GM06990 (cell line): ENCODE results near the gene NIN.
"Not testable (repeated sequence)": the region's sequence is repeated elsewhere in the genome, so short reads cannot be mapped to it uniquely, and the experiment has no call there.

Experiments
- DNase-seq: peaks from one replicate; pipeline ENCODE4 v3.0.0-alpha.2; 2011; ENCODE audit not compliant: insufficient read length; ENCODE audit errors: extremely low read depth
- H3K27me3 ChIP-seq: replicated peaks from 2 replicates; pipeline ENCODE4 v1.6.0; 2011; ENCODE audit warnings: low read length; ENCODE audit not compliant: control insufficient read depth, insufficient read depth
- H3K36me3 ChIP-seq: 2 replicates; pipeline ENCODE4 v1.5.1; 2011; ENCODE audit warnings: low read length; ENCODE audit not compliant: control insufficient read depth, insufficient read depth
- H3K4me3 ChIP-seq: replicated peaks from 2 replicates; pipeline ENCODE4 v1.5.1; 2011; ENCODE audit warnings: low read depth, mild to moderate bottlenecking, control low read depth, low read length
- CTCF ChIP-seq: IDR thresholded peaks from 2 replicates; pipeline ENCODE4 v1.5.1; 2011; ENCODE audit warnings: low read length, control low read depth, mild to moderate bottlenecking, inconsistent platforms; ENCODE audit not compliant: insufficient read depth, poor library complexity, severe bottlenecking

Gene NIN

GRCh38 chr14:50705026-50705593 is 125.9 kb downstream of the NIN start:
- H3K36me3 ChIP-seq = no peaks in the 10 kb centered on the region
- DNase-seq = no peak
- no peak overlapping the region for H3K4me3 ChIP-seq
- no peak for TF ChIP-seq CTCF
- no peaks in the 10 kb centered on the region for H3K27me3 ChIP-seq

GRCh38 chr14:50704454-50705010 is 126.4 kb downstream of the NIN start:
- Histone ChIP-seq H3K36me3 (no peaks in the 10 kb centered on the region), H3K27me3 (no peaks in the 10 kb centered on the region), H3K4me3 (no peak overlapping the region)
- TF ChIP-seq CTCF = no peak
- no peak for DNase-seq

DNA sequence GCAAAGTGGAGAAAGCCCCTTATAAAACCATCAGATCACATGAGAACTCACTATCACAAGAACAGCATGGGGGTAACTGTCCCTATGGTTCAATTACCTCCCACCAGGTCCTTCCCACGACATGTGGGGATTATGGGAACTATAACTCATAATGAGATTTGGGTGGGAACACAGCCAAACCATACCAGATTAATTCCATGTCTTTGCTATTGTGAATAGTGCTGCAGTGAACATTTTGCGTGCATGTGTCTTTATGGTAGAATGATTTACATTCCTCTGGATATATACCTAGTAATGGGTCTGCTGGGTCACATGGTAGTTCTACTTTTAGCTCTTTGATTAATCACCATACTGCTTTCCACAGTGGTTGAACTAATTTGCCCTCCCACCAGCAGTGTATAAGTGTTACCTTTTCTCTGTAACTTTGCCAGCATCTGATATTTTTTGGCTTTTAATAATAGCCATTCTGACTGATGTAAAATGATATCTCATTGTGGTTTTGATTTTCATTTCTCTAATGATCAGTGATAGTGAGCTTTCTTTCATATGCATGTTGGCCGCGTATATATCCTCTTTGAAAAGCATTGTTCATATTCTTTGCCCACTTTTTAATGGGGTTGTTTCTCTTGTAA is 133.2 kb downstream of the NIN start:
- no peak for TF ChIP-seq CTCF
- Histone ChIP-seq H3K36me3 (no peaks in the 10 kb centered on the region), H3K4me3 (no peak overlapping the region), H3K27me3 (no peaks in the 10 kb centered on the region)
- DNase-seq = no peak

DNA sequence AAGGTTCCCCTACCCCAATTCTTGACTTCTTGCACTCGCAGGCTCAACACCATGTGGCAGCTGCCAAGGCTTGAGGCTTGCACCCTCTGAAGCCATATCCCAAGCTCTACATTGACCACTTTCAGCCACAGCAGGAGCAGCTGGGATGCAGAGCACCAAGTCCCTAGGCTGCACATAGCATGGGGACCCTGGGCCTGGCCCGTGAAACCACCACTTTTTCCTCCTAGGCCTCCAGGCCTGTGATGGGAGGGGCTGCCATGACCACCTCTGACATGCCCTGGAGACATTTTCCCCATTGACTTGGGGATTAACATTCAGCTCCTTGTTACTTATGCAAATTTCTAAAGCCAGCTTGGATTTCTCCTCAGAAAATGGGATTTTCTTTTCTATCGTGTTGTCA is 136.7 kb downstream of the NIN start:
- not testable (repeated sequence) for H3K4me3 ChIP-seq, DNase-seq, H3K27me3 ChIP-seq, H3K36me3 ChIP-seq

GRCh38 chr14:50688875-50689274 is 142.1 kb downstream of the NIN start:
- TF ChIP-seq CTCF = no peak

GRCh38 chr14:50679674-50680073 is 151.3 kb downstream of the NIN start:
- H3K27me3 ChIP-seq = no peaks in the 10 kb centered on the region
- TF ChIP-seq CTCF = no peak
- no peaks in the 10 kb centered on the region for H3K36me3 ChIP-seq
- no peak for DNase-seq
- no peak overlapping the region for H3K4me3 ChIP-seq

More at GRCh38 chr14:50688875-50689274, 142.1 kb downstream of the NIN start:
- H3K27me3 ChIP-seq = no peaks in the 10 kb centered on the region
- DNase-seq = no peak
- H3K36me3 ChIP-seq = no peaks in the 10 kb centered on the region
- no peak overlapping the region for H3K4me3 ChIP-seq
